Left lung (tissue), 10 donors: ENCODE data around the gene FNBP1L. TPM values are rescaled to one million over a fixed set of nuclear protein-coding genes. Genes with fewer than 3 reads are reported as not detected.

ENCODE experiments used
- ATAC-seq: fragments of 200-7000 bp; cut with Tn5 transposase; one replicate; pipeline ENCODE4 v1.9.1; 2020; ENCODE audit warnings: moderate library complexity
- DNase-seq, 4 donors: peaks; one replicate each; pipeline ENCODE4 v3.0.0-alpha.2; 2013 to 2020
- H3K27ac ChIP-seq, 2 donors: fragments of 200-600 bp; sonication (generic) in 1 of 2; one replicate each; pipeline versions ENCODE4 v1.5.0 to v1.8.0; 2020 to 2021
- H3K27me3 ChIP-seq, 2 donors: fragments of 200-600 bp; sonication (generic) in 1 of 2; one replicate each; pipeline versions ENCODE4 v1.5.0 to v1.8.0; 2020 to 2021
- H3K36me3 ChIP-seq, 2 donors: fragments of 200-600 bp; sonication (generic) in 1 of 2; one replicate each; pipeline versions ENCODE4 v1.5.0 to v1.8.0; 2020 to 2021
- H3K4me1 ChIP-seq, 2 donors: fragments of 200-600 bp; one replicate each; pipeline ENCODE4 v1.8.0; 2021
- H3K4me3 ChIP-seq, 2 donors: fragments of 200-600 bp; sonication (generic) in 1 of 2; one replicate each; pipeline versions ENCODE4 v1.5.0 to v1.8.0; 2020 to 2021; ENCODE audit warnings: mild to moderate bottlenecking in 1 of 2
- H3K9me3 ChIP-seq, 2 donors: fragments of 200-600 bp; sonication (generic) in 1 of 2; one replicate each; pipeline versions ENCODE4 v1.5.0 to v1.8.0; 2020 to 2021
- intact Hi-C, 2 donors: fragments of 100-400 bp; cut with DNase I; formaldehyde crosslinking; loops; one replicate each; pipeline versions ENCODE4 v1.11.2 to v1.14.2; 2022
- polyA plus RNA-seq, 6 donors: library from polyadenylated mRNA; unstranded; fragments of 120-200 nt; gene quantifications; one replicate each; pipeline ENCODE4 v1.2.1, GENCODE V29; 2013; ENCODE audit not compliant: insufficient read length in 6 of 6
- total RNA-seq, 2 donors: library from RNA; stranded (reverse); fragmentation: NEBNext Ultra II Directional; extraction: Animal tissue kit (Norgen Biotek cat#: 25700); gene quantifications; one replicate each; pipeline ENCODE4 v1.2.1, GENCODE V29; 2021
- TF ChIP-seq, protein P1 (sequence below), 2 donors: fragments of 200-600 bp; sonication (generic) in 1 of 2; IDR thresholded peaks; one replicate each; pipeline versions ENCODE4 v1.5.0 to v1.8.0; 2021; ENCODE audit warnings: antibody characterized with exemption in 2 of 2
- donor health status: DM: no; HTN: yes; CAD: no.
- donor health status: DM: no; HTN: no; CAD: no.

FNBP1L gene
- total and polyA plus RNA-seq, 8 donors: 26.9 to 126 (median 112) TPM

DNA sequence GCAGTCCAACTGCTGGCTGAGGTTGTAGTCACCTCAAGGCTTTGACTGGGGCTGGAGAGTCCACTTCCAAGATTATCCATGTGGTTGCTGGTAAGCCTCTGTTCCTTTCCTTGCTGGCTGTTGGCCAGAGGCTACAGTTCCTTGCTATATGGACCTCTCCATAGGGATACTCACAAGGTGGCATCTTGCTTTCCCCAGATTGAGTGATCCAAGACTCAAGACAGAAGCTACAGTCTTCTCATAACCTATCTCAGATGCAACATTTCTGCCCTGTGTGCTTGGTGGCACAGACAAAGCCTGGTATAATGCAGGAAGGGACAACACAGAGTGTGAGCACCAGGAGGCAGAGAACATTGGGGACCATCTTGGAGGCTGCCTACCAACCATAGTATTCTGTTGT lies 111.8 kb downstream of the FNBP1L start:
- Histone ChIP-seq H3K9me3 (no peaks in the 10 kb centered on the region), H3K27ac (no peak overlapping the region), H3K27me3 (no peaks in the 10 kb centered on the region), H3K4me1 (peaks cover 0 to 19% of the 10 kb centered on the region in 2 donors), H3K4me3 (no peak overlapping the region), H3K36me3 (peaks cover 0 to 28% of the 10 kb centered on the region in 2 donors)
- ATAC-seq (no peak), DNase-seq (no peak)
- TF ChIP-seq, protein P1, sequence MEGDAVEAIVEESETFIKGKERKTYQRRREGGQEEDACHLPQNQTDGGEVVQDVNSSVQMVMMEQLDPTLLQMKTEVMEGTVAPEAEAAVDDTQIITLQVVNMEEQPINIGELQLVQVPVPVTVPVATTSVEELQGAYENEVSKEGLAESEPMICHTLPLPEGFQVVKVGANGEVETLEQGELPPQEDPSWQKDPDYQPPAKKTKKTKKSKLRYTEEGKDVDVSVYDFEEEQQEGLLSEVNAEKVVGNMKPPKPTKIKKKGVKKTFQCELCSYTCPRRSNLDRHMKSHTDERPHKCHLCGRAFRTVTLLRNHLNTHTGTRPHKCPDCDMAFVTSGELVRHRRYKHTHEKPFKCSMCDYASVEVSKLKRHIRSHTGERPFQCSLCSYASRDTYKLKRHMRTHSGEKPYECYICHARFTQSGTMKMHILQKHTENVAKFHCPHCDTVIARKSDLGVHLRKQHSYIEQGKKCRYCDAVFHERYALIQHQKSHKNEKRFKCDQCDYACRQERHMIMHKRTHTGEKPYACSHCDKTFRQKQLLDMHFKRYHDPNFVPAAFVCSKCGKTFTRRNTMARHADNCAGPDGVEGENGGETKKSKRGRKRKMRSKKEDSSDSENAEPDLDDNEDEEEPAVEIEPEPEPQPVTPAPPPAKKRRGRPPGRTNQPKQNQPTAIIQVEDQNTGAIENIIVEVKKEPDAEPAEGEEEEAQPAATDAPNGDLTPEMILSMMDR (IDR thresholded peaks at IDR 0.05): no peak
- intact Hi-C loops: no loop called here

DNA sequence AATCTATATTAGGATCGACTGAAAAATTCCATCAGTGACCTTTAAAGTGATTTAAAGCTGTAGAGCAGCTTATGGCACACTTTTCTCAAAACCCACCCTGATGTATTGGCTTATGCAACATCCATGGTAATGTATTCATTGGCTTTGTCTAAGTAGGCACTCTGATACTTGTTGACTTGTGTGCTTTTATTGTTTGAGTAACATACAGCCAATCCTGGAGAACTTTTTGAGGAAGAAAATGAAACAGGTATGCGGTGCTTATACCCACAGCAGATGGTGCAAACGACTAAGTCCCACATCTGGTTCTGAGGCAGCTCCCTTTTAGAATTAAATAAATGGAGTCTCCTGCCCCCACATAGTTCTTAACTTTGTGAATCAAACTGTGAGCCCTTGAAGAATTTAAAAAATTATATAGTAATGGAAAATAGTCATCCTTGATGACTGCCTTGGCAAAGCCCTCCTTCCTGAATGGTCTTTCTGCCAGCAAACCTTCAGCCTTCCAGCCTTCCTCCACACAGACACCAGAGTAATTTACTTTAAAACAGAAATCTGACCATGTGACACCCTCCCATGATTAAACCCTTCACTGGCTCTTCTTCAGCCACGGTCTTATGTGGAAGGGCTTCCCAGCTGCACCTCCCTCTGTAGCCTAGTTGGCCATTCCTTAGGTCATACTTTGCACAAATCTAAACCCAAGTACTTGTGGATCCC lies 117.7 kb downstream of the FNBP1L start:
- no peaks in the 10 kb centered on the region for H3K9me3 ChIP-seq
- peak overlapping the region; percentile 40 to 55 for H3K27ac ChIP-seq
- TF ChIP-seq, protein P1 (IDR thresholded peaks at IDR 0.05): no peak
- ATAC-seq (peak; percentile 67), DNase-seq (no peak)
- no peak overlapping the region for H3K4me3 ChIP-seq
- peaks cover 4 to 12% of the 10 kb centered on the region in 2 donors for H3K4me1 ChIP-seq
- H3K36me3 ChIP-seq: peaks cover 0 to 57% of the 10 kb centered on the region in 2 donors
- intact Hi-C loops: no loop called here
- H3K27me3 ChIP-seq: no peaks in the 10 kb centered on the region

DNA sequence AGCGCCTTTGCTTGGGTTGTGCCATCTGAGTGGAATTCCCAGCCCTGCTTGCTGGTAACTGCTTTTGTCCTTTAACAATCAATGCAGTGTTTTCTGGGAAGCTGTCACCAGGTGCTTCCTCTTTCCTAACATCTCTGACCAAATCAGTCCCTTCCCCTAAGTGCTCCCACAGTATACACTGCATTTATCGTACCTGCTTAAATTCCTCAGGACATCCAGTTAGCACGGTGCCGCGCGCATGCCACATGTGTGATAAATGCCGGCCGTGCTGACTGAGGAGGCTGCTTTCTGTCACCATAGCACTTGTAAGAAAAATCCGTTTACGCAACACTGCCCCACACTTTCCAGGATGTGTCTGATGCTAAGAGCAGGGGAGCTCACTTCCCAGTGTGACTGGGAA lies 118.3 kb downstream of the FNBP1L start:
- Histone ChIP-seq H3K27ac (peak overlapping the region; percentile 40 to 55), H3K4me3 (no peak overlapping the region), H3K4me1 (peaks cover 4 to 12% of the 10 kb centered on the region in 2 donors), H3K27me3 (no peaks in the 10 kb centered on the region), H3K9me3 (no peaks in the 10 kb centered on the region), H3K36me3 (peaks cover 0 to 58% of the 10 kb centered on the region in 2 donors)
- intact Hi-C loops: no loop called here
- DNase-seq (no peak), ATAC-seq (peak; percentile 30)
- TF ChIP-seq, protein P1 (IDR thresholded peaks at IDR 0.05): no peak

DNA sequence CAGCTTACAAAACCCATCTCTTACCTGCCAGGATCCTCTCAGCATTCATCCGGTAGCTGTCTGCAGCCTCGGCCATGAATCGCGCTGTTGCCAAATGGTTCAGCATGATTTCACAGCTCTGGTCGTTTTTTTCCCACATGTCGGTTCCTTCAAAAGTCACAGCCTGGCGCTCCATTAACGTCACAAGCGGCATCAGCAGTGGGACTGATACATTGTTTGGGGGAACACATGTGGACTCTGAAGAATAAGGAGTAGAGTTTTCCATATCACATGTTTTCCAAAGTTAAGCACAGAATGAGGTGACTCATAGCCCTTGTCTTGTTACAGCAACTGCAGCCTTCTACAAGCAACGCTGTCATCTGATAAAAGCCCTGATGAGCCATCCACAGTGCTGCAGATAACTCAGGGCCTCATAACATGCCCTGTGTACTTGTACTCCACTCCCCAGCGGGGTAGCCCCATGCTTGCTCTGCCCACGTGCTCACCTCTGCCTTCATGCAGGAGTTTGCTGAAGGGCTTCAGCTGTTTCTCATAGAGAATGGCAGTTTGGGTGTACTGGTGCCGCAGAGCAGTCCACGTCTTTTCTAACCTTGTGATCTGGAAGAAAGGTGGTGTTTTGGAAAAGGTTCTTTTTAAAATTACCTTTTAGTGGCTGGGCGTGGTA lies 119.5 kb downstream of the FNBP1L start:
- DNase-seq (no peak), ATAC-seq (peak; percentile 77)
- intact Hi-C loops: no loop called here
- no peaks in the 10 kb centered on the region for H3K27me3 ChIP-seq
- H3K9me3 ChIP-seq: no peaks in the 10 kb centered on the region
- H3K27ac ChIP-seq: peak overlapping the region; percentile 47 to 55
- peaks cover 4 to 12% of the 10 kb centered on the region in 2 donors for H3K4me1 ChIP-seq
- TF ChIP-seq, protein P1 (IDR thresholded peaks at IDR 0.05): no peak
- H3K4me3 ChIP-seq: no peak overlapping the region
- H3K36me3 ChIP-seq: peaks cover 0 to 62% of the 10 kb centered on the region in 2 donors

DNA sequence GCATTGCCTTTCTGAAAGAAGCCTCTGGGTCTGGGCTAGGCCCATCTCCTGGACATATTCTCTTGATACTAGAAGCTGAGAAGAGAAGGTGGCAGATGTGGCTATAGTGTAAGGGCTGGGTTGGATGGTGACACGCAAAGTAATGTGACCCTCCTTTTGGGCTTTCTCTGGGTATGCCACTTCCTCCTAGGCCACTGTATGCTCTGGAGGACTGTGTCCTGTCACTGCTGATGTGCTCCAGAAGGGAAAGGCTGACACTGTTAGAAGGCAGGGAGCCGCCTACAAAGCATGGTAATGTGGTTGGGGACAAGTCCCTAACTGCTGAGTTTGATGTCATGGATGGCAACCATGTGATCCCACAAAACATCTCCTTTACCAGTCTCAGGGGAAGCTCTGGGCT lies 121.6 kb downstream of the FNBP1L start:
- Histone ChIP-seq H3K27me3 (no peaks in the 10 kb centered on the region), H3K36me3 (peaks cover 0 to 56% of the 10 kb centered on the region in 2 donors), H3K4me1 (peaks cover 4 to 12% of the 10 kb centered on the region in 2 donors), H3K4me3 (no peak overlapping the region), H3K27ac (no peak overlapping the region), H3K9me3 (no peaks in the 10 kb centered on the region)
- DNase-seq (no peak), ATAC-seq (no peak)
- TF ChIP-seq, protein P1 (IDR thresholded peaks at IDR 0.05): no peak
- intact Hi-C loops: no loop called here
